HG03103 (cell line): ENCODE data around the gene ZNF516.

Source experiments
- ATAC-seq: cut with Tn5 transposase; IDR thresholded peaks from one replicate; pipeline ENCODE4 v1.9.1; 2021; ENCODE audit warnings: low read depth; ENCODE audit not compliant: unreplicated experiment

The ZNF516 gene

DNA sequence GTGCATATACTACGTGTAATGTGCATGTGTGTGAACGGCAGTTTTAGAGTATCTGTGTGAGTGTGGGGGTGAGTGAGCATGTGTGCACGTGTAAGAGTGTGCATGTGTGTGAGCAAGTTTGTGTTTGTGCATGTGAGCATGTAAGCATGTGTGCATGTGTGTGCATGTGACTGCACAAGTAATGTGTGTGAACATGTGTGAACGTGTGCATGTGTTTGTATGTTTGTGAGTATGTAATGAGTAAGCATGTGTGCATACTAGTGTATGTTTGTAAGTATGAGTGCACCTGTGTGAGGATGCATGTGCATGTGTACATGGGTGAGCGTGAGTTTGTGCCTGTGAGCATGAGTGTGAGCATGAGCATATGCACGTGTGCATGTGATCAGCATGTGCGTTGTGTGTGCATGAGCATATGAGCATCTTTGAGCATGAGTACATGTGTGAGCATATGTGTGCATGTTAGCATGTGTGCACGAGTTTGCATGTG lies 90.7 kb downstream of the ZNF516 start:
- no peak for ATAC-seq

DNA sequence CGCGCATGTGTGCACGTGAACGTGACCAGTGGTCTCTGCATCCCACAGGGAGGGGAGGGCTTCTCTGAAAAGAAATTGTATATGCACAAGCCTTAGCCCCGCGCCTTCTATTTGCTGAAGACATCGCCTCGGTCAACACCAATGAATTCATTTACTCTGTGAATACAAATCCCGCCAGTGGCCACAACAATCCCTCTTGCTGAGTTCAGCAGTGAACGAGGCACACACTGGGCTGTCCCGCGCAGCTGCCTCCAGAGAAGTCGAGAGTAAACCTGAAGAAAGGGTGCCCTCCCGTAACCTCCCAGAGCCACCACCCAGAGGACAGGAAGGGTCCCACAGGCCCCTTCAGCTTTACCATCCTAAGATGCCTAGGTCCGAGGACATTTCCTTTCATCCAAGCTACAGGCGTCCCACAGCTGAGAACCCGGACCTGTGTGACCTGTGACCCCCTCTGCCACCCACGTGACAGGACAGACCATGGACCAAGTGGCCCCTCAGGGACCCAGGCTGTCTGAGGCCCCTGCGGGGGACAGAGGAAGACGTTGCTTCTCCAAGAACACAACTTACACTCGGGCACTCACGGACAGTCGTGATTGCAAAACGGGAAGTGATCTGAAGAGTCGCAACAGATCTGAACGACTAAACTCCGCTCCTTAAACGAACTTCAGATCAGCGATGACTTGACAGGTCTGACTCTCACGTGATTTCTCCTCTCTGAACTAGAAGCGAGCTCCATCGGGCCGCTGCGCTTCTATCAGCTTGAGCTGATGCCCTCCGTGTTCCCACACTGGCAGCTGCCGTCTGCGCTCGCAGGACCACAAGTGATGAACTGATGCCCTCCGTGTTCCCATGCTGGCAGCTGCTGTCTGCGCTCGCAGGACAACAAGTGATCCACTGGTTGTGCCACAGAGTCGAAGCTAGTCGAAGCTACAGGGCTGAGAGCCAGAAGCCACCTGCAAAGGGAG lies 92.7 kb downstream of the ZNF516 start:
- no peak for ATAC-seq

DNA sequence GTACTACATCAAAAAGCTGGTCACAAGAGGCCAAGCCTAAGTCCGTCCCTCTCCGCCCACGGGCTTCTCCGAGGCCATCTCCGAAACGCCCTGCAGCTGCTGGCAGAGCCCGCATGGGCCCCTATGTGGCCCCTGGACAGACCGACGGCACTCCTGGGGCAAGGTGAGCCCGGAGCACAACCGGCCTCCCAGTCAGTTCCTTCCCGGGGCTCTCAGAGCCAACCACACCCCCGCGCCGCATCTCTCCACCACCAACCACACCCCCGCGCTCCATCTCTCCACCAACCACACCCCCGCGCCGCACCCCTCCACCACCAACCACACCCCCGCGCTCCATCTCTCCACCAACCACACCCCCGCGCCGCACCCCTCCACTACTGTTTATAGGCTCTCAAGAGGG lies 93.5 kb downstream of the ZNF516 start:
- ATAC-seq, result no peak

DNA sequence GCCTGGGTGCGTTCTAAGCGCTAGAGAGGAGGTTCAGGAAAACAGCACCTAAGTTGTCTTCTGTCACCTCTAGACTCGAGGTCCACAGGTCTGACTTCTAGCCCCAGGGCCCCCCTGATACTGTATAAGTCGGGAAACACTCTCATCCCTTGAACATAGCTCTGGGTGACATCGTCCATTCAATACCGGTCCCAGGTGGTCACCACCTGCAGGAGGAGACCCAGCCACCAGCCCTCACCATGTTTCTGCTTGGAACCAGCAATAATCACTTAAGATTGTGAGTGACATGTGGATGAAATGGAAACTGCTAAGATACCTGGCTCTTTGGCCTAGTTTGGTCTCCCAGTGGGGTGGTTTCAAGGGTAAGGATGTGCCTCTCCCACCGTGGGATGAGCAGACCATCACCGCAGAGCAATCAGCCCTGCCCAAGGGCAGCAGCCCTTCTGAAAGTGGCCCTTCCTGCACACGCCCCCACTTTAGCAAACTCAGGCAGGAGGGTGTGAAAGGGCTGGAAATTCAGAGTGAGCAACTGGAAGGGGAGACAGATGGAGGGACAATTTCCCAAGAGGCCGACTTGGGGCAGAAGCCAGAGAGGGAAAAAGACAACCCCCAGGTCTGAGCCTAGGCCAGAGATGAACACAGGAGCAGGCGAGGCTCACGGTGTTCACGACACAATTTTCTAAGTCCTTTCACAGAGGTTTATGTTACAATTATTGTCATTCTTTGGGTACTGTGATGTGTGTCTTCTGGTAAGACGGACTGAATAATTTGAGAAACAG lies 95.2 kb downstream of the ZNF516 start:
- no peak for ATAC-seq

DNA sequence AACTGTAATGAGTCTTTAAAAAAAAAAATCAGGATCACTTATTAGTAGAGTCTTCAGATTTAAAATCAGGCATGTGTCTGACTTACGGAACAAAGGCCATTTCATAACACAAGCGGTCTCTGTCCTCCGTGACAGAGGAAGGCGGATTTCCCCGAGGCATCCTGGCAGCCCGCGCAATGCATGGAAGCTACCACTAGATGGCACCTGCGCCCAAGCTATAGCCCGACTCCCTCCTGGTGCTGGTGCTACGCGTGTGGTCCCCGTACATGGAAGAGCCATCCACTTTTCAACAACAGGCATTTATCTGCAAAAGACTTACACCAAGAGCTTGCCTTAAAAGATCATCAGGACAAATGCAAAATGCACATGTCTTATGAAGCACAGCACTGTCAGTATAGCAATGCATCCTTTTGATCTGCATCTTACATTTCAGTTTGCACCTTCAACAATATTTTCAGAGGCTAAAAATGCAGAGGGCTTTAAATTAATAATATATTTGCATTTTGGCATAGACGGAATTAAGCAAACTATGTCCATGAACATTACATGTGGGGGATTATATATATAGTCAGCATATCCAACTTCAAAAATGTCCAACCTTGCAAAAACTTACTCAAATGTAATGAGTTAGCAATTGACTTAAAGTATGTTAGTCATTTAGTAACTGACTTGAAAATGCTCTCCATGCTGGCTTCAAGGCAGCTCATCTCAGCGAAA lies 96.0 kb downstream of the ZNF516 start:
- peak; percentile 95 for ATAC-seq

DNA sequence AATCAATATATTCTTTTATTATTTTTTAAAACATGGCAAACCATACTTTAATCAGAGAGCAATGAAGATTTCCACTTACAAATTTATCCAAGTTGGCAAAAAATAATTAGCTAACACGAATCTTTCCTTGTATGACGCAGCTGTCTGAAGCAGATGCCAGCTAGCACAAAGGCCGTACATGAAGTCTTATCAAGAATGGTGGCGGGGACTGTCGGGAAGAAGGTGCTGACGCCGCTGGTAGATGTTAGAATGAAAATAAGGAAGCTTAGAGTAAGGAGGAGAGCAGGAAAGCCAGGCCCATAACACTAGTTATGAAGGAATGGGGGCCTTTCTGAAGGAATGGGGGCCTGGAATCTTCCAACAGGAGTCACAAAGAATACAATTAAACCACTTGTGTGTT lies 96.7 kb downstream of the ZNF516 start:
- no peak for ATAC-seq

DNA sequence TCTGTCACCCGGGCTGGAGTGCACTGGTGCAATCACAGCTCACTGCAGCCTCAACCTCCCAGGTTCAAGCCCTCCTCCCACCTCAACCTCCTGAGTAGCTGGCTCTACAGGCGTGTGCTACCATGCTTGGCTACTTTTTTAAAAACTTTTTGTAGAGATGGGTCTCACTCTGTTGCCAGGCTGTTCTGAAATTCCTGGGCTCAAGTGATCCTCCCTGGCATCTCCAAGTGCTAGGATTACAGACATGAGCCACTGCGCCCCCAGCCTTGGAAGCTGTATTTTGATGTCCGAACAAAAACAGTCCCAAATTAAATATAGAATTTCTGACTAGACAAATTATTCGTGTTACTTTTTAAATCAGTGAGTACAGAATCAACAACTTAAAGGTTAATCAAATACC lies 97.4 kb downstream of the ZNF516 start:
- ATAC-seq, result no peak

DNA sequence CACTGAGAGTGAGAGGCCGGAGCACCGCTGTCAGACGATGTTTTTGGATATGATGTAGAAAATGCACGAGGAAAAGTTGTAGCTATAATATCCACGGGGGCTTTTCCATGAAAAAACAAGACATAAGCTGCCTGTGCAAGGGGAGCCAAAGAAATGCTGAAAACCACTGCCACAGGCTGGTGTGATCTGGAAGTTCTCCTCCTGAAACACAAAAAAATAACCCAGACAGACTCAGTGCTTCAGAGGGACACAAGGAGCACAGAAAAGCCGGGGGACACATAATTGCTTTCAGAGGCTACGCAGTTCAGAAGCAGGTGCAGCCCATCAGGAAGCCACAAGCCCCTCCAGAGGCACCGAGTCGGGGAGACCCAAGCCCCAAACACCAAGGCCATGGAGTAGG lies 98.2 kb downstream of the ZNF516 start:
- no peak for ATAC-seq

DNA sequence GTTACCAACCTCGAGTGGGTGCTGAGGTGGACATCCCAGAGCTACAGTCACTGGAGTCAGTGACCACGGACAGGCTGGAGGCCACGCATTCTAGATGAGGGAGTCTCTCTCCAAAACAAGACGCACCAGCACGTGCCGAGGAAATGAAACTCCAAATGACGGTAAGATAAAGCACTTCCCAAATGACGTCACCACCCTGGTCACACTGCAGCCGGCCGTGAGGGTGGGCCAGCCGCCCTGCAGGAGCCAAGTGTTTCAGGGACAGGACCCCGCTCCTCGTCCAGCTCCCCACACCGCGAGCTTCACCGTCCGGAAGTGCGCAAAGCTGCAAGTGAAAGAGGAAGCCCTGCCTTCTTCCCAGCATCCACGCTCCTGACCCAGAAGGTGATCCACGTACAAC lies 99.4 kb downstream of the ZNF516 start:
- no peak for ATAC-seq

DNA sequence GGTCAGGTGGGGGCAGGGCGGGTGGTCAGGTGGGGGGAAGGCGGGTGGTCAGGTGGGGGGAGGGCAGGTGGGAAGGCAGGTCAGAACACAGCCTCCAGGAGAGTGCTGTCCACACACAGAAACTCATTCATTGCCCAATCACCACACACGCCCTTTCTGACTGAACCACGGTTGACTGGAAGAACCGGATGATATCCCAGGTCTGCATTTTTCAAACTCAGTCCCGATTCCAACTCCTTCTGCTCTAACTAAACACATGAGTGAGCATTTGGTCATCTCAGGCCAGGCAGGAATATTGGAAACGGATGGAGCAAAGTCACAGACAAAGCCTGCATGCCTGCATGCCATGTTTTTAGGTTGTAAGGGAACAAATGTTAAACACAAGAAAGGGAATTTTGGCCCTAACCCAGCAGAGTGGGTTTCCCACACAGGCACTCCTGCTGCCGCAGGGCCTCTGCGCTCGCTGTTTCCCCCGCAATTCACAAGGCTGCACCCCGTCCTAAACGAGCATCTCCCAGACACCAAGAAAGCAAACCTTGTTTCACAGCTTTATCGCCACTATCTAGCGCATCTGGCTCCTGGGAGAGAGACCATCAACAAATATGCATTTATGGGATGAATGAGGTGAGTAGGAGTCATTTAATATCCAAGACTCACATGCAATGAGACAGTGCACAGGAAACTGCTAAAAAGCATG lies 100.1 kb downstream of the ZNF516 start:
- ATAC-seq, result no peak

DNA sequence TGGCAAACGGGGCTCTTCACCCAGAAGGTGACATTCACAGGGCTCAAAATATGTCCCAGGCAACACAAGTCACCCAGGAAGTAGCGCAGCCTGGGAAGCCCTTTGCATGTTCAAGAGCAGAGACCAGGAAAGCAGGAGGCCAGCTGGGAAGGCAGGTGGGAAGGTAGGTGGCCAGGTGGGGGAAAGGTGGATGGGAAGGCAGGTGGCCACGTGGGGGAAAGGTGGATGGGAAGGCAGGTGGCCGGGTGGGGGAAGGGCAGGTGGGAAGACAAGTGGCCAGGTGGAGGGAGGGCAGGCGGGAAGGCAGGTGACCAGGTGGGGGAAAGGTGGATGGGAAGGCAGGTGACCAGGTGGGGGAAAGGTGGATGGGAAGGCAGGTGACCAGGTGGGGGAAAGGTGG lies 102.7 kb downstream of the ZNF516 start:
- no peak for ATAC-seq

DNA sequence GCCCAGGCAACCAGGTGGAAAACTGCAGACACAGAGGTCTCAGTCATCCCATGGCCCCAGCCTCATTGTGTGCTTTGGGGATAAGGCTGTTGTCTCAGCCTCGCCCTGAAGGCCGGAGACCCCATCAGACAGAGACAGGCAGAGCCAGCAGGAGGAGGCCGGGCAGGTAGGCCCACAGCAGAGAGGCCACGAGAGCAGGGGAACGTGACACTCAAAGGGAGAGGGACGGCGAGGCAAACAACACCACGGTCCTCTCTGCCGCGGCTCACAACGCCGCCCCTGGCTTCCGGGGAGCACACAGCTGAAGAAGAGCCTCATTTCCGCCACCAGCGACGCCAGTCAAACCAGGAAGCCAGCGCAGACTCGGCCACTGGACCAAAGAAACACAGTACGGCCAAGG lies 103.3 kb downstream of the ZNF516 start:
- no peak for ATAC-seq

DNA sequence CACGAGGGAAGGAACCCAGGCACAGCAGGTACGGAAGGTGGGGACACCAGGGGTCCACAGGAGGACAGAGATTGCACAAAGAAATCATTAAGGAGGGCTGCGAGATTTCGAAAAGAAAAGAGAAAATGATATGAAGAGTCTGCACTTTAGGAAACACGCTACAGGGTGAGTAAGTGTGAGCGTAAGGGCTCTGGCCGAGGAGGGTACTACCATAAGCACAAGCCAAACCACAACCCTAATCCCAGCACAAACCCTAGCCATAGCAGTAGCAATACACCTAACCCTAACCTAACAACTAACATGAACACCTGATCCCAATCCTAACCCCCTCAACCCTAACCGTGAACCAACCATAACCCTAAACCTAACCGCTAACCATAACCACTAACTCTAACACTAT lies 104.0 kb downstream of the ZNF516 start:
- ATAC-seq, result no peak

DNA sequence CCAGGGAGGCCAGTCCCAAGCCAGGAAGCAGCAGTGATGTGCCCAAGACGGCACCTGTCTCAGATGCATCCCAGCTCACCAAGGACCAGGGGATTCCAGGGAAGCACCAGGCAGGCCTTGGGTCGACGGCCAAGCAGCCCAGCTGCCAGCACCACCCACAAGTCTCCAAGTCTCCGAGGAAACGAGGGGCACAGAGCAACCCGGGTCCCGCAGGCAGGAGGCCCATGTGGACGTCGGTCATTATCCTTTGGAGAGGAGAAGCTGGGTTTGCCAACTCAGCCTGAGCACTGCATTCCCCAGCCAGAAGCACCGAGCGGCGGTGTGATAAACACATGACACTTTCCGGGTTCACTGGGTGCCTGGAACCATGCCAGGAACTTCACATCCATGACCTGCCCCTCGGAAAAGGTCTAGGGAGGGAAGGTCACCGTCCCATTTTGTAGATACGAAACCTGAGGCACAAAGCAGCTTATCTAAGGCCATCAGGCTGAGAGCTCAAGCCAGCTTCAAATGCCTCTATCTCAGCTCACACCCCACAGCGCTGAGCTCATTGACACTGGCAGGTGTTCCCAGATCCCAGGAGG lies 104.5 kb downstream of the ZNF516 start:
- ATAC-seq, result no peak

DNA sequence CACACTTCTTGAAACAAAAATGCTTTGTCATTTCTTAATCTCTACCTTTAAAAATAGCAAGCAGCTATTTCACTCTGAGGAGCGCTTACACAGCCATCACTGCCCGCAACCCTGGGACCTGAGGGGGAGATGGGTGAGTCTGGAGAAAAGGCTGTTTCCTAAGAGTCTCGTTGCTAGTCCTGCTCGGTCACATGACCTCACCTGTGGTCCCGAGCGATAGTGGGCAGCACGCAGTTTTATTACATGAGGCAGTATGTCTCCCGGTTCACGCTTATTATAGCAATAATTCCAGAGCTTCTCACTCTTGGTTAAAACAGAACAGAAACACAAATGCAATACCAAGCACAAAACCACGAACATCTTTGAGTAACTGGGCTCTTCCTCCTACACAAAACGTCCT lies 105.3 kb downstream of the ZNF516 start:
- no peak for ATAC-seq

DNA sequence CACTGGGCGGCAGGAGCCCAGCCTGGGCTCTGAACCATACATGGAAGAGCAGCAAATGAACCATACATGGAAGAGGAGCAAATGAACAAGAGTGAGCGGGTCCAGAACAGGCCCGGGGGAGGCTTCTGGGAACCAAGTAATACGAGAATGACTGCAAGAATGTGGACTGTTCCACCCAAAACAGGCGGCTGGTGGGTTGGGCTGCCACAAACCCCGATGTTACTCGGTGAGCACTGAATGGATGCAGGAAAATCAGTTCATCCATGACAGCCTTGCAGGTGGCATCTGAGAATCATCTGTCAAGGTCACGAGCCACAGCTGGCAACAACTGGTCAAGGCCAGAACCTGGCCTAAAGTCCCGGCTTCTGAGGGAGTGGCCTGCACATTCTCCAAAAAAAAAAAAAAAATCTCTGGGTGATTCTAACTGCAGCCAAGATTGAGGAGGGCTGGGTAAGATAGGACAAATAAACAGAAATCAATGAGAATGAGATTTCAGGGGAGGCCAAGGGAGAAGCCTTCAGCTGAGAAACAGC lies 106.1 kb downstream of the ZNF516 start:
- ATAC-seq, result no peak

DNA sequence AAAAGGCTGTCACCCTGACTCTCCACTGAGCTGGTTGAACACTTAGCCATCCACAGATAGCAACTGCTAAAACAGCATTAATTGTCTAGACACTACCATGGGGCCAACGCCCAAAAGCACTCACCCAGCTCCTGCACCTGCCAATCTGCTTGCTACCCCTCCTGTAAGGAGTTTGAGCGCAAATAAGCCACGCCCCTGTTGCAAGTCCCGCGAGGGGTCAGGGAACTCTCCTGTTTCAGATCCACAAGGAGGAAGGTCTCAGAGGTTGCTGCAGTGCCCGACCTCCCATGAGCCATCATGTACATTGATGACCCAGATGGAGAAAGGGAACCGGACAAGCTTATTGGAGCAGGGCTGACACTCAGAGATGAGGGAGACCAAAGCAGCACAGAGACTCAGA lies 106.8 kb downstream of the ZNF516 start:
- no peak for ATAC-seq

DNA sequence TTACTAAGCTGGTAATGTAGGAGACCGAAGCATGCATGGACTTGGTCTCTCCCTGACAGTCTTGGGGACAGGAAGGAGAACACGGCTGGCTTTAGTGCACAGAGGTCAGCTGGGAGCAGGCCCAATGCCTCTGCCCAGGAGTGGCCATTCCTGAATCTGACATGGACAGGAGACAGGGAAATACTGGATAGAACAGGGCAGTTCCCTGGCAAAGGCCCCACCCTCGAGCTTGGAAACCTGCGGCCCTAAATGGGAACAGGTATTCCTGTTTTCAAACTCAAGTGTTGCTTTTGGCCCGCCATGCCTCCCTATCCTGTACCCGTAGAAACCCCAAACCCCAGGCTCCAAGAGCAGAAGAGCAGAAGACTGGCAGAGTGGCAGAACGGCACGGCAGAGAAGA lies 107.4 kb downstream of the ZNF516 start:
- no peak for ATAC-seq

DNA sequence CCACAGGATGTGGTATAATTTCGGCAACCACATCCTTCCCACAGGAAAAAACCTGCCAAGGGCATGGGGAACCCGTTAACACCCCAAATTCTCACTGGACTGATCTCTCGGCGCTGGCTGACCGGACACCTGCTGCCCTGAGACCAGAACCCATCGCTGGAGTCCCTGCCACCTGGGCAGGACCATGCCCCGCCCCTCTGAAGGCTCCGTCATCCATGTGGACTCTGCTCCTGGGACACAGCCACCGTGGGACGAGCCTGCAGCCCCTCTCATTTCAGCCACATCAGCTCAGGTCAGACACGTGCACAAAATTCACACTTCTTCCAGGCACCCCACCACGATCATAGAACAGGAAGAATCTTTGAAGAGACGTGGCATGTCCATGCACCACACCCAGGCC lies 108.2 kb downstream of the ZNF516 start:
- no peak for ATAC-seq

DNA sequence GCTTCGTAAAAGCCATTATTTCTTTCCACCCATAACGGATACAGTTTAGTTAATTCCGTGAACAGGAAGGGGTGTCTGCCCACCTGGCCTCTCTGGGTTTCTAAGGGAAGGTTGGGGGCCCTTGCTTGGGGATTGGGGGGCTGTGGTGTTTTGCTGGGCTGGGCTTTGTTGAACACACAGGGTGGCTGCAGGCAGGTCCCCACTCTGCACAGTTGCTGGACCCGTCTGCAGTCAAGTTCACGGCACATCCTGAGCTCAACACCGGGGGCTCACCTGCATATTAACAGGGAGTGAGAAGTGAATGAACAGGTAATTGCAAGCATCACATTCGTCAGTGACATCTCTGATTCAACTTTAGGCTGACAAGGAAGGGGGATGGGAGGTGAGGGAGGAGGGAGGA lies 109.0 kb downstream of the ZNF516 start:
- no peak for ATAC-seq
